Cerebellar nuclear complex (tissue), 1 donor: ENCODE results near the gene CDKN2C.

Experiments used
- DNase-seq, 2 experiments: peaks; one replicate each; lab custom pipeline; 2025; lab: John Stamatoyannopoulos, UW

Gene CDKN2C

GRCh38 chr1:50964863-50965262 is 5.2 kb upstream of the CDKN2C start:
- DNase-seq: no peak

- no peak for DNase-seq
Observed at GRCh38 chr1:50966991-50967390, 3.1 kb upstream of the CDKN2C start.

DNA sequence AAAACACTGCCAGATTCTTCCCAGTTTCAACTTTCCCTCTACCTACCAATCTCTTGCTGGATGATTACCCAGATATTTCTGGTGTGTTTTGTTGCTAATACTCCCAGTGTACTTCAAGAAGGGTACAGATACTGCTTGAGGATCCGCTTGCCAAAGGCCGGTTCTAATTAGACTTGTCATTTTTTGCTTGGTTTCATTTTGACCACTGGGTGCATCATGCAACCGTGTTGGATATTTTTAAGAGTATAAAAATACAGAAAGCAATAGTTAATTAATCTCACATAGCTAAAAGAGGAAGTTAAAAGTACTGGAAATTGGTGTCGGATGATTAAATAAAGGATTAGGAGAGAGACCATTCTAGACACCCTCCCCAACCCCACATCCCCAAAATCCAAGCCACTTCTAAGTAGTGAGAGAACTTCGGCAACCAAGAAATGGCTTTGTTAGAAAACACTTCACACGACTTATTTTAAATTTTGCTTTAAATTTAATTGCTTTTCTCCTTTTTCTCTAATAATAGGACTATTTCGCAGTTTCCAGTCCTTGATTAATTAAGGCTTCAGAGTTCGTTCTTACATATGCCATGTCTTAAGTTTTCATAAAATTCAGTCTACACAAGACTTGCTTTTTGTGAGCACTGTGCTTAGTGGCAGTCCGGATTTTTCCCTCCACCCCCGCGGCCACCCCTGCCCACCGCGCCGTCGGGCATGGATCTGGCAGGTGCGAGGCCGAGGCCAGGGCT is 2.5 kb upstream of the CDKN2C start:
- no peak for DNase-seq

GRCh38 chr1:50968158-50968820 is 1.8 kb upstream of the CDKN2C start:
- DNase-seq: peak in 1 of 2 experiments; percentile 26

DNA sequence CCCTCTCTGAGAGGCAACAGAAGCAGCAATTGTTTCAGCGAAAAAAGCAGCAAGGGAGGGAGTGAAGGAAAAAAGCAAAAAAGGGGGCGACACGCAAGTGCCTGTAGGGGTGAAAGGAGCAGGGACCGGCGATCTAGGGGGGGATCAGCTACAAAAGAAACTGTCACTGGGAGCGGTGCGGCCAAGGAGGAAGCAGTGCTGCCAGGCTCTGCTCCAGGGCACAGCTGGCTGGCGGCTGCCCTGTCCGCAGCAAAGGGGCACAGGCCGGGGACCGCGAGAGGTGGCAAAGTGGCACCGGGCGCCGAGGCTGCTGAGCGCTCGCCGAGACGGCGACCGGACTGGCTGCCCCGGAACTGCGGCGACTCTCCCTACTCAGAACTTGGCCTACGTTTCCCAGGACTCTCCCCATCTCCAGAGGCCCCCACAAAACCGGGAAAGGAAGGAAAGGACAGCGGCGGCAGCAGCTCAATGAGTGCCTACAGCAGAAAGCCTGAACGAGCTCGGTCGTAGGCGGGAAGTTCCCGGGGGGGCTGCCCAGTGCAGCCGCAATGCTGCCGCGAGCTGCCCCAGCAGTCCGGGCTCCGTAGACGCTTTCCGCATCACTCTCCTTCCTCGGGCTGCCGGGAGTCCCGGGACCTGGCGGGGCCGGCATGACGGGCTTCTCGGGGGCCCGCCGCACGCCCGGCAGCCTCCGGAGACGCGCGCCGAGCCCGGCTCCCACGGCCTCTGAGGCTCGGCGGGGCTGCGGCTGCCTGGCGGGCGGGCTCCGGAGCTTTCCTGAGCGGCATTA is 1.0 kb upstream of the CDKN2C start:
- DNase-seq: no peak

DNA sequence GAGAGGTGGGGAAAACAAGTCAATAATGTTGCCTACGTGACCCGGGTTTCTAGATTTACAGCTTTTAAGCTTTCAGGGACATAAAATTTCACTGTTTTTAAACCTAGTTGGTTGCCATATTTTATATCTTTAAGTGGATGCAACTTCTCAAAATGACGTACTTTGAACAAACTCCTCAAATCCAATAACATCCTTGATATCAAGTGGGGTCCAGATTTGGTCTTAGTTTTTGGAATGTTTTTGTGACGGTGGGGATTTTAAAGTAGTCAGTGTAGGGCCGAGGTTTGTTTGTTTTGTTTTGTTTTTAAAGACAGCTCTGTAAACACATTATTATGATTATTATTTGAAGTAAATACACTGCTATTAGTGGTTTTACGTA is 453 bp downstream of the CDKN2C start:
- DNase-seq: no peak

DNA sequence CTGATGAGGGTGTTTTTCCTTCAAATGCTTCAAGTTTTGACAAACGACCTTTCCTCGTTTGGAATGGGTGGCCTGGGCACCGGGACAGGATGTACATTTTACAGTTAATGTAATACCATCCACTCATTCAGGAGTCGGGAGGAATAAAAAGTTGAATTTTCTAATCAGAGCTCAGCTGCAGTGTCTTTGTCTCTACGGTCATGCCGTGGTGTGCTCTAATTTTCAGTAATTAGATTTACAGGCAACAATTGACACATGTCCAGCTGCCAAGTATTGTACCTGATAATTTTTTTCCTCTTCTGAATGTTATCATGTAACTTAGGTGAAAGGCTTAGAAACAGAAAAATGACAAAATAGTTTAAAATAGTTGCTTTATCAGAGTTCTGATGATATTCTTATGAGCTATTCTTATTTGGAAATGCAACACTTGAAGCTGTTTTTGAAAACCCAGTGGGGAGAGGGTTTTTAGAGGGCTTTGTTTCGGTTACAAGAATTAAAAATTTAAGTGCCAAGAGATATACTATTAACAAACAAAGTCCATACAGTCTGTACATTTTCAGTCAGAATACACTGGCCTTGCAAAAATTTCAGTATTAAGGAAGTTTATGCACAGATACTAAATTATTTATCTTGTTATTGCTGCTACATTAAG is 1.0 kb downstream of the CDKN2C start:
- no peak for DNase-seq

GRCh38 chr1:50971748-50972305 is 1.8 kb downstream of the CDKN2C start:
- no peak for DNase-seq

GRCh38 chr1:50972766-50973165 is 2.7 kb downstream of the CDKN2C start:
- DNase-seq: no peak

GRCh38 chr1:50973255-50973654 is 3.2 kb downstream of the CDKN2C start:
- no peak for DNase-seq

- DNase-seq: no peak
Observed at GRCh38 chr1:50973875-50974617, 4.0 kb downstream of the CDKN2C start.

DNA sequence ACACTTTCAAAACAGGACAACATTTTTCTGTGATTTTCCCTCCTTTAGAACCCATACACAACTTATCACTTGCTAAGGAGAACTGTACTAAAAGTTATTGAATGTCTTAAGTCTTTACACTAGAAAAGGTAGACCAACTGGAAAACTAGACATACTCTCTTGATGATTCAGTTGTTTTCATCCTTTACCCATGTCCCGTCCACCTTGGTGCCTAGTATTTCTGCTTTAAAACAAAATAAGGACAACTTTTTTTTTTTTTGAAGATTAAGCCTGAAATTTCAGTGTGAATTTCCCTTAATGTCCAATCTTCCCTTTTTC is 4.5 kb downstream of the CDKN2C start:
- no peak for DNase-seq

DNA sequence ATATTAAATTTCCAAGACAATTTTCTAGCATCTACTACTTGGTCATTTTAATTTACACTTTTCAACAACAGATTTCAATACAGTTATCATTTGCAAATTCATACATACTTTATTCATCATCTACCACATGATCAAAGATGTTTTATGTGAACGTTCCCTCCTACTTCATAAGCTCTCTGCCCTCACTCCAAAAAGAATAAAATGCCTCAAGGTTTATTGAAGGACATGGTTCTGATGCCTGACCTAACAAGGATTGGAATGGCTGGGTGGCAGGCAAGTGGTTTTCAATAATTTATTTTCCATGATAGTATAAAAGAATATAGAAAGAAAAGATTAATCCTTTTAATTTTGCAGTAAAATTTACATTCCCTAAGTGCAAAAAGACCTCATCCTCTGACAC is 5.4 kb downstream of the CDKN2C start:
- no peak for DNase-seq

DNA sequence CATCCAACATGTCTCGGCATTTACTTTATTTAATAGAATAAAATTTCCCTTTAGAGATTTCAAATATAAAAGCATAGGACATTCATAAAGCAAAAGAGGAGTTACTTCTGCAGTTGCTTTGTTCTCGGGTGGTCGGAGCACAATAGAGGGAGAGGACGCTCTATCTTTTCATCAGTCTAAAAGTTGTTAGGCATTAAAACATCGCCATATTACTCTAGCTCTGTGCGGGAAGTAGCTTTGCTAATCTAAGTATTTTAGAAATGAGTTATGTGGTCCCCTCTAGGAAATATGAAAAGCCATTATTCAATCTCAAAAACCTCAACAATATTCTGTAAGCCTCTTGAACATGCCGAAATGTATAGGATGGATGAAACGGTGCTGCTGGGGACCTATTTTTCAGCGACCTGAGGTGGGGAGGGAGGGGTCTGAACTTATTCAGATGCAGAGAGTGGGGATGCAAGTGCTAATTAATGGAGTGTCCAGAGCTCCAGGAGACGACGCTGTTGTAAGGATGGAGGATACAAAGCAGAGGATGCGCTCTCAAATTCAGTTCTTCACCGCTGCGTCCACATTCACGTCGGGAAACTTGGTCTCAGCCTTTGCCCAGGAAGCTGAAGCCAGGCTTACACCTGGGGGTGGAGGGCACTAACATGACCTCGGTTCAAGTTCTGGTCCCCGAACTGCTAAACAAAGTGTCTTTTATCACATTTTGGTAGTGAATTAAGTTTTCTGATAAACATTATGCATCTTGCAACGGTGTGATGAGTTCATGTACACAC is 6.3 kb downstream of the CDKN2C start:
- no peak for DNase-seq

DNA sequence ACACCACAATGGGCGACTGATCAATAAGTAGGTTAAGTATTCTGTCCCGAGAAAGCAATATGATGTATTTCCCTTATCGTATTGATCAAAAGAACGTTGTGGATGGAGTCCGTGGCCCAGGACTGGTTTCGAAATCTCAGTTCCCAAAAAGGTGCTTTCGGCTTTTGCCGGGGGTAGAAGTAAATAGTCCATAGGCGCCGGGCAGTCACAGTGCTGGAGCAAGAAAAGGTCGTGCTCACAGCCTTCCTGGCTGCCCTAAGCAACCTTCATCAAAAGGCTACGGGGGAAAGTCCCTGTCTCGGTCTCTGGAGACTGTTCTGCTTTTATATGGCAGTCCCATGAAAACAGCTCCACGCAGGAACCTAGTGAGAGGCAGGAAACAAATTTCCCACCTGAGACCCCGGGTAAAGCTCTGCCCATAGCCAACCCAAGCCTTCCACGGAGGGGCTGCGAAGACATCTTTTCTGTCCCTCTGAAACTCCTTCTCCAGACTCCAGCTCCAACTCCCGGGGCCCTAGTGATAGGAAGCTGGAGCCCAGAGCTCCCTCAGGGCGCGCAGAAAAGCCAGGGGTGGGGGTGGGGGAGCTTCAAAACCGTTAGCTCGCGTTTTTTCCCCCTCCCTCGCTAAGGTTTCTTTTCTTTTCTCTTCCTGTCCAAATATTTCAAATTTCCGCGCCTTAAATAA is 7.0 kb downstream of the CDKN2C start:
- no peak for DNase-seq

DNA sequence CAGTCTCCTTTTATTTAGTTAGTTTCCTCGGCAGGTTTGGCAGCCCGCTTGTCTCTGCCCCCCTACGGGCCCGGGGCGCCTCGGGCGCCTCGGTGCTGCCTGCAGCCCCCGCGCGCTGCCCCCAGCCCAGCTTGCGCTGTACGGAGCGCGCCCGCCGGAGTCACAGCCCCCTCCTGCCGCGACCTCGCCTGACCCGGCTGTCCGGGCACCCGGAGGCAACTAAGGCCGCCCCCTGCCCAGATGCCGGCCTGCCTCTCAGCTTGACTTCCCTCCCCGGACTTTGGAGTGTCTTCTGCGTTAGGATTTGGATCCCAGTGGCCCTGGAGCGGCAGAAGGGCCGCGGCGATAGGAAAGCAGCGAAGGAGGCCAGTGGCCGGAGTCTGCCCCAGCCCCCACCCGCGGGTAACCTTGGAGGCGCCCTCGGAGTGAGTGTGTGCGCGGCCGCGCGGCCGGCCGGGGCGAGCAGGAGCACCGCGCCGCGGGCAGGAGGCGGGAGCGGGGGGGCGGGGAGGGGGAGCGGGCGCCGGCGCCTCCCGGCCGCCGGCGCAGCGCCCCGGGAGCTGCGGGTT is 7.6 kb downstream of the CDKN2C start:
- no peak for DNase-seq

- no peak for DNase-seq
Observed at GRCh38 chr1:50978144-50978851, 8.3 kb downstream of the CDKN2C start.

DNA sequence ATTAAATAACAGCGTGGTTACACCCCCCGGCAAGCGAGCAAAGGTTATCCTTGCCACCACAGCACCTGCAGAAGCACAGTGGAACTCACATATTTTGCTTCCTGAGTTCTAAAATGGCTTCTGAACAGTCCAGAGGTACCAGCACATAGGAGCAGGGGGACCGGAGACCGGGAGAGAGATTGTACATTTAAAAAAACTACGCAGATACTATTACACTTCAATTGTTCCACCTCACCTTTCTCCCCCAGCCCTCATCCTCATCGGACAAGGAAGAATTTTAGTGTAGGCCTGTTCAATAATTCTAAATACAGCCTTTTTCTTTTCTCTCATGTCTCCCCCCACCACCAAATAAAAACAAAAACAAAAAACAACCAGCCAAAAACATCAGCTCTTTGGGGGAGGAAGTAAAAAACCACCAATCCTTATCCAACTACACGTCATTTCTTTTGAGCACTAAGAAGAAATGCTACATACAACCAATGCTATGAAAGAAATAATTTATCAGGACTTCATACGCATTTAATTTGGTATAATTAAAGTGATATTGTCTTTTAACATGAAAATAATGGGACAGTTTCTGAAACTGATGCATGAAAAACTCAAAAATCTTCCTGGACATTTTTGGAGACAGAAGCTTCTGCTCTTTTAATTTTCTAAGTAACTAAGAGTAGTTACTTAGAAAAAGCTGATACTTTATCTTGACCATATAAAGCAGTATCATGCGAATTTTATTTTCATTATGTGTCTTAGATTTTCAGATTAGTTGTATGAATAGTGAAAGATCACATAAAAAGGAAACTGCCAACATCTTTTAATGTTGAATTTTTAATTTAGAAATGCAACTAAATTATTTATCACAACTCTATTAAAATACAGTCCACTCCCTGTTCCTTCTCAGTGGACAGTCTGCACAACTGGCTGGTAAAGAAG is 9.1 kb downstream of the CDKN2C start:
- no peak for DNase-seq
